ENCODE data around the gene TEKTIP1. TPM values are rescaled to one million over a fixed set of nuclear protein-coding genes. Genes with fewer than 3 reads are reported as not detected.

Gene TEKTIP1
- total RNA-seq, 1 experiment from 2014 or later, result 1.3 TPM

- Histone ChIP-seq H3T11ph (ENCODE audit: low read length) (no peak overlapping the region), H3K4me1 (ENCODE audit: insufficient read depth, low read length) (no peaks in the 10 kb centered on the region), H3K56ac (ENCODE audit: insufficient read length, low read depth, low read length) (no peak overlapping the region), H3K9ac (ENCODE audit: extremely low read depth, insufficient read length, low read length) (peak overlapping the region; percentile 41), H3K4ac (ENCODE audit: low read depth, low read length) (no peak overlapping the region), H3K27me3 (ENCODE audit: insufficient read depth, low read length) (no peaks in the 10 kb centered on the region), H3K9me3 (ENCODE audit: control insufficient read depth, low read depth, low read length) (no peaks in the 10 kb centered on the region), H2AFZ (ENCODE audit: low read length) (no peak overlapping the region), H3K4me2 (ENCODE audit: insufficient read depth, insufficient read length, low read length) (peak overlapping the region; percentile 86), H3K23ac (ENCODE audit: insufficient read length, low read depth, low read length) (no peak overlapping the region), H3K79me2 (ENCODE audit: insufficient read depth, low read length) (peaks cover 1% of the 10 kb centered on the region; the same call in 1 of the 2 replicates), H4K91ac (ENCODE audit: insufficient read length, low read depth, low read length) (no peak overlapping the region), H2BK12ac (ENCODE audit: insufficient read length, low read depth, low read length) (no peak overlapping the region), H3K23me2 (ENCODE audit: insufficient read length, low read depth, low read length, poor library complexity, severe bottlenecking) (peaks cover 15% of the 10 kb centered on the region), H3K14ac (ENCODE audit: insufficient read depth, low read length) (no peak overlapping the region; the same call in 1 of the 2 replicates), H3K18ac (ENCODE audit: insufficient read length, low read depth, low read length) (peak overlapping the region; percentile 43), H4K5ac (ENCODE audit: insufficient read length, low read depth, low read length) (no peak overlapping the region), H3K79me1 (ENCODE audit: insufficient read depth, low read depth, low read length, poor library complexity, severe bottlenecking) (no peaks in the 10 kb centered on the region), H4K8ac (replicated peaks; ENCODE audit: insufficient read length, low read depth, low read length) (no peak overlapping the region), H2BK120ac (ENCODE audit: low read depth, low read length, poor library complexity, severe bottlenecking) (no peak overlapping the region), H3K27ac (ENCODE audit: insufficient read length, low read depth, low read length) (no peak overlapping the region), H2BK5ac (ENCODE audit: insufficient read length, low read length) (no peak overlapping the region), H2BK15ac (ENCODE audit: low read depth, low read length) (no peak overlapping the region), H4K20me1 (ENCODE audit: control insufficient read depth, insufficient read depth, insufficient read length) (no peaks in the 10 kb centered on the region), H2AK5ac (ENCODE audit: insufficient read length, low read length) (no peak overlapping the region), H2BK20ac (ENCODE audit: low read depth, low read length, poor library complexity, severe bottlenecking) (no peak overlapping the region)
- DNase-seq, result no peak
- no CpG with 5 or more reads among the region's 69 CpGs for WGBS (ENCODE audit: extremely low coverage, insufficient read length, low lambda C conversion rate)
- Mint-ChIP-seq H3K36me3 (ENCODE audit: insufficient read depth in 1 of 3, low read depth in 3 of 3) (peaks cover 10 to 30% (median 19%) of the 10 kb centered on the region in 3 experiments; a peak in 6 of 7 replicates), H3K27ac (peak overlapping the region in 1 of 3 experiments; percentile 87; a peak in 2 of 7 replicates), H3K9me3 (no peaks in the 10 kb centered on the region; a peak in 1 of 5 replicates), H3K4me1 (peaks cover 16 to 40% of the 10 kb centered on the region in 2 experiments), H3K27me3 (ENCODE audit: low read depth) (no peaks in the 10 kb centered on the region), H3K4me3 (peak overlapping the region; percentile 79 to 93)
- TF ChIP-seq, protein P1, sequence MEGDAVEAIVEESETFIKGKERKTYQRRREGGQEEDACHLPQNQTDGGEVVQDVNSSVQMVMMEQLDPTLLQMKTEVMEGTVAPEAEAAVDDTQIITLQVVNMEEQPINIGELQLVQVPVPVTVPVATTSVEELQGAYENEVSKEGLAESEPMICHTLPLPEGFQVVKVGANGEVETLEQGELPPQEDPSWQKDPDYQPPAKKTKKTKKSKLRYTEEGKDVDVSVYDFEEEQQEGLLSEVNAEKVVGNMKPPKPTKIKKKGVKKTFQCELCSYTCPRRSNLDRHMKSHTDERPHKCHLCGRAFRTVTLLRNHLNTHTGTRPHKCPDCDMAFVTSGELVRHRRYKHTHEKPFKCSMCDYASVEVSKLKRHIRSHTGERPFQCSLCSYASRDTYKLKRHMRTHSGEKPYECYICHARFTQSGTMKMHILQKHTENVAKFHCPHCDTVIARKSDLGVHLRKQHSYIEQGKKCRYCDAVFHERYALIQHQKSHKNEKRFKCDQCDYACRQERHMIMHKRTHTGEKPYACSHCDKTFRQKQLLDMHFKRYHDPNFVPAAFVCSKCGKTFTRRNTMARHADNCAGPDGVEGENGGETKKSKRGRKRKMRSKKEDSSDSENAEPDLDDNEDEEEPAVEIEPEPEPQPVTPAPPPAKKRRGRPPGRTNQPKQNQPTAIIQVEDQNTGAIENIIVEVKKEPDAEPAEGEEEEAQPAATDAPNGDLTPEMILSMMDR (conservative IDR thresholded peaks at IDR 0.05), result no peak
Observed at GRCh38 chr19:3506384-3507340, 32.3 kb upstream of the TEKTIP1 start.
